Measurements from ENCODE around the gene SIN3A. TPM values are rescaled to one million over a fixed set of nuclear protein-coding genes. Genes with fewer than 3 reads are reported as not detected.

Gene SIN3A
- total and polyA plus RNA-seq, 2 of the 8 experiments (the other 6 are each of a cell fraction or from before 2014, with no cell fraction given), result 69.5 to 109 TPM

GRCh38 chr15:75368689-75369239 is 82.7 kb downstream of the SIN3A start (continued):
- TF ChIP-seq CHD7 (IDR thresholded peaks at IDR 0.05; ENCODE audit: insufficient replicate concordance, low read length) (no peak), YY1 (IDR thresholded peaks at IDR 0.05; ENCODE audit: low read depth, low read length) (no peak), SAP30 (IDR thresholded peaks at IDR 0.05; ENCODE audit: insufficient read depth, insufficient replicate concordance, low read length) (peak; percentile 37), ASH2L (IDR thresholded peaks at IDR 0.05; ENCODE audit: low read length) (peak; percentile 14), SIRT6 (IDR thresholded peaks at IDR 0.05; ENCODE audit: low read length) (no peak), CTCF (IDR thresholded peaks at IDR 0.05; ENCODE audit: control extremely low read depth in 1 of 3, insufficient read depth in 1 of 3, low read depth in 1 of 3, low read length in 3 of 3) (no peak), SP1 (IDR thresholded peaks at IDR 0.05; ENCODE audit: low read depth, low read length) (no peak), SP4 (IDR thresholded peaks at IDR 0.05; ENCODE audit: low read length) (0 out of 2 replicates have a peak, but pooled peaks have one; percentile 13), ZNF274 (IDR thresholded peaks at IDR 0.05; ENCODE audit: borderline replicate concordance, extremely low read depth, low read length) (no peak)

Data from H1 (cell line).